ENCODE data around the gene LY6G5B.

GRCh38 chr6:31634969-31635575, 34.7 kb upstream of the LY6G5B start:
- TF ChIP-seq POLR2AphosphoS5 (IDR thresholded peaks at IDR 0.05; ENCODE audit: low read depth, low read length) = no peak
- no peak for TF ChIP-seq SIN3A (IDR thresholded peaks at IDR 0.05; ENCODE audit: borderline replicate concordance, insufficient read depth, low read length)
- no peak for TF ChIP-seq REST (IDR thresholded peaks at IDR 0.05; ENCODE audit: insufficient read depth in 1 of 2, low read depth in 2 of 2, low read length in 2 of 2)
